IMR-90 (cell line): Measurements from ENCODE around the gene CLEC11A.

Experiments used
- BHLHE40 ChIP-seq: fragments of 150-350 bp; IDR thresholded peaks from 2 replicates; pipeline ENCODE4 v1.6.1; 2016; ENCODE audit warnings: mild to moderate bottlenecking, low read depth, low read length
- CEBPB ChIP-seq: IDR thresholded peaks from 2 replicates; pipeline ENCODE4 v1.6.1; 2012; ENCODE audit warnings: low read depth, low read length, improper control_type of control experiment
- CHD1 ChIP-seq: IDR thresholded peaks from 2 replicates; pipeline ENCODE4 v1.6.1; 2012; ENCODE audit warnings: low read depth, low read length, improper control_type of control experiment
- CTCF ChIP-seq: conservative IDR thresholded peaks from 2 replicates; pipeline ENCODE4 v1.5.1; 2012; ENCODE audit warnings: mild to moderate bottlenecking, low read depth, low read length, improper control_type of control experiment
- MAFK ChIP-seq: IDR thresholded peaks from 2 replicates; pipeline ENCODE4 v1.6.1; 2012; ENCODE audit warnings: low read depth, low read length, improper control_type of control experiment
- MXI1 ChIP-seq: IDR thresholded peaks from 2 replicates; pipeline ENCODE4 v1.6.1; 2012; ENCODE audit warnings: low read depth, mild to moderate bottlenecking, low read length, moderate library complexity, borderline replicate concordance
- NFE2L2 ChIP-seq: fragments of 150-350 bp; IDR thresholded peaks from 2 replicates; pipeline ENCODE4 v1.6.1; 2016; ENCODE audit warnings: low read depth, mild to moderate bottlenecking, low read length
- POLR2A ChIP-seq: IDR thresholded peaks from 2 replicates; pipeline ENCODE4 v1.6.1; 2012; ENCODE audit warnings: mild to moderate bottlenecking, low read depth, low read length
- RCOR1 ChIP-seq: IDR thresholded peaks from 2 replicates; pipeline ENCODE4 v1.6.1; 2012; ENCODE audit warnings: mild to moderate bottlenecking, low read length, improper control_type of control experiment; ENCODE audit not compliant: insufficient replicate concordance
- RFX5 ChIP-seq: IDR thresholded peaks from 2 replicates; pipeline ENCODE4 v1.8.0; 2012; ENCODE audit warnings: low read depth, mild to moderate bottlenecking, low read length, moderate library complexity
- SMC3 ChIP-seq: fragments of 150-350 bp; IDR thresholded peaks from 2 replicates; pipeline ENCODE4 v1.6.1; 2016; ENCODE audit warnings: low read depth, mild to moderate bottlenecking, antibody characterized with exemption, low read length, moderate library complexity

GRCh38 chr19:50720181-50720920 is 2.8 kb upstream of the CLEC11A start:
- TF ChIP-seq CTCF, result no peak
- no peak for TF ChIP-seq CEBPB
- no peak for TF ChIP-seq CHD1
- TF ChIP-seq NFE2L2, result no peak
- TF ChIP-seq POLR2A, result no peak
- TF ChIP-seq MAFK, result no peak
- no peak for TF ChIP-seq RFX5
- TF ChIP-seq RCOR1, result no peak
- no peak for TF ChIP-seq BHLHE40
- TF ChIP-seq MXI1, result no peak
- no peak for TF ChIP-seq SMC3
